ENCODE results near the gene TCF21. TPM values are rescaled to one million over a fixed set of nuclear protein-coding genes. Genes with fewer than 3 reads are reported as not detected.

The TCF21 gene
- total and polyA plus RNA-seq, 10 of the 15 experiments (the other 5 are each of a cell fraction or from before 2014, with no cell fraction given) = 0.08 TPM; not detected in 9

DNA sequence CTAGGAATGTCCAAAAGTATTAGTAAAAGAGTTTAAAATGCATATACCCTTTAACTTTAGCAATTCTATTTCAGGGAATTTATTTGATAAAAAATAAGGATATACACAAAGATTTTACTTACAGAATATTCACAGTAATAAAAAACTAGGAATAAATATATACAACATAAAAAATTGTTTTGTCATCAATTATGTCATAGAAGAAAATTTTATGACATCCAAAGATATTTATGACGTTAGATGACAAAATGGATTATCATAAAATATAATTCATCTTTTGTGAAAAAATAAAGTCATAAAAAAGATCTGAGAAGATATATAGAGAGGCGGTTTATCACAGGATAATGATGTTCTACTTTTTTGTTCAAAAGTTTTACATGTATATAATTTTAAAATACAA is 32.0 kb upstream of the TCF21 start:
- SMC1A ChIA-PET (ENCODE audit: uncharacterized antibody, unreplicated experiment) = no interaction called here
- WGBS (ENCODE audit: insufficient coverage, insufficient replicate concordance, low lambda C conversion rate, missing lambda C conversion rate) = 57% methylated on average over 2 of the region's 2 CpGs
- DNase-seq (ENCODE audit: low read depth, low spot score) (no peak), ATAC-seq (no peak), FAIRE-seq (no peak)
- H3K4me1 ChIP-seq (ENCODE audit: control insufficient read depth, insufficient read depth, low read length) = no peaks in the 10 kb centered on the region
- H3K4me3 ChIP-seq = no peak overlapping the region
- H2AFZ ChIP-seq (ENCODE audit: control insufficient read depth, low read depth, low read length) = no peak overlapping the region
- RAD21 ChIA-PET (ENCODE audit: unreplicated experiment) = no interaction called here
- intact Hi-C loops (cut with micrococcal nuclease; ENCODE audit: unreplicated experiment) (no loop called here), in situ Hi-C loops (cut with MboI) (no loop called here)
- H3K27ac ChIP-seq (ENCODE audit: control insufficient read depth, insufficient read depth) = no peak overlapping the region
- no peaks in the 10 kb centered on the region for H3K36me3 ChIP-seq (ENCODE audit: control insufficient read depth in 2 of 2, insufficient read depth in 2 of 2, low read length in 1 of 2)
- no peak for TF ChIP-seq SREBF1 (IDR thresholded peaks at IDR 0.05; ENCODE audit: low read length)
- TF ChIP-seq TARDBP (IDR thresholded peaks at IDR 0.05; ENCODE audit: borderline replicate concordance) = no peak
- TF ChIP-seq RAD21 (IDR thresholded peaks at IDR 0.05; ENCODE audit: insufficient read depth, low read depth, low read length) = no peak
- TF ChIP-seq ASH2L (IDR thresholded peaks at IDR 0.05; ENCODE audit: borderline replicate concordance, low read depth) = no peak
- TF ChIP-seq EP300 (IDR thresholded peaks at IDR 0.05; ENCODE audit: borderline replicate concordance in 1 of 2, control insufficient read depth in 1 of 2, low read depth in 2 of 2, low read length in 2 of 2) = no peak
- TF ChIP-seq, protein P1, sequence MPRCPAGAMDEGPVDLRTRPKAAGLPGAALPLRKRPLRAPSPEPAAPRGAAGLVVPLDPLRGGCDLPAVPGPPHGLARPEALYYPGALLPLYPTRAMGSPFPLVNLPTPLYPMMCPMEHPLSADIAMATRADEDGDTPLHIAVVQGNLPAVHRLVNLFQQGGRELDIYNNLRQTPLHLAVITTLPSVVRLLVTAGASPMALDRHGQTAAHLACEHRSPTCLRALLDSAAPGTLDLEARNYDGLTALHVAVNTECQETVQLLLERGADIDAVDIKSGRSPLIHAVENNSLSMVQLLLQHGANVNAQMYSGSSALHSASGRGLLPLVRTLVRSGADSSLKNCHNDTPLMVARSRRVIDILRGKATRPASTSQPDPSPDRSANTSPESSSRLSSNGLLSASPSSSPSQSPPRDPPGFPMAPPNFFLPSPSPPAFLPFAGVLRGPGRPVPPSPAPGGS (IDR thresholded peaks at IDR 0.05; ENCODE audit: borderline replicate concordance, insufficient read depth, low read depth, low read length, poor library complexity, severe bottlenecking) = no peak
- no peak for TF ChIP-seq DPF2 (IDR thresholded peaks at IDR 0.05)
- no peak for TF ChIP-seq NFIC (IDR thresholded peaks at IDR 0.05; ENCODE audit: low read depth, low read length)
- no peak for TF ChIP-seq ZNF622 (IDR thresholded peaks at IDR 0.05)
- no peak for TF ChIP-seq RFX5 (IDR thresholded peaks at IDR 0.05; ENCODE audit: low read depth, low read length)
- no peak for TF ChIP-seq BHLHE40 (IDR thresholded peaks at IDR 0.05; ENCODE audit: borderline replicate concordance in 1 of 2, low read depth in 2 of 2, low read length in 1 of 2)
- TF ChIP-seq, protein P2, sequence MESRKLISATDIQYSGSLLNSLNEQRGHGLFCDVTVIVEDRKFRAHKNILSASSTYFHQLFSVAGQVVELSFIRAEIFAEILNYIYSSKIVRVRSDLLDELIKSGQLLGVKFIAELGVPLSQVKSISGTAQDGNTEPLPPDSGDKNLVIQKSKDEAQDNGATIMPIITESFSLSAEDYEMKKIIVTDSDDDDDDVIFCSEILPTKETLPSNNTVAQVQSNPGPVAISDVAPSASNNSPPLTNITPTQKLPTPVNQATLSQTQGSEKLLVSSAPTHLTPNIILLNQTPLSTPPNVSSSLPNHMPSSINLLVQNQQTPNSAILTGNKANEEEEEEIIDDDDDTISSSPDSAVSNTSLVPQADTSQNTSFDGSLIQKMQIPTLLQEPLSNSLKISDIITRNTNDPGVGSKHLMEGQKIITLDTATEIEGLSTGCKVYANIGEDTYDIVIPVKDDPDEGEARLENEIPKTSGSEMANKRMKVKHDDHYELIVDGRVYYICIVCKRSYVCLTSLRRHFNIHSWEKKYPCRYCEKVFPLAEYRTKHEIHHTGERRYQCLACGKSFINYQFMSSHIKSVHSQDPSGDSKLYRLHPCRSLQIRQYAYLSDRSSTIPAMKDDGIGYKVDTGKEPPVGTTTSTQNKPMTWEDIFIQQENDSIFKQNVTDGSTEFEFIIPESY (IDR thresholded peaks at IDR 0.05) = no peak
- no peak for TF ChIP-seq POLR2AphosphoS2 (IDR thresholded peaks at IDR 0.05; ENCODE audit: low read depth, low read length)
- TF ChIP-seq, protein P3, sequence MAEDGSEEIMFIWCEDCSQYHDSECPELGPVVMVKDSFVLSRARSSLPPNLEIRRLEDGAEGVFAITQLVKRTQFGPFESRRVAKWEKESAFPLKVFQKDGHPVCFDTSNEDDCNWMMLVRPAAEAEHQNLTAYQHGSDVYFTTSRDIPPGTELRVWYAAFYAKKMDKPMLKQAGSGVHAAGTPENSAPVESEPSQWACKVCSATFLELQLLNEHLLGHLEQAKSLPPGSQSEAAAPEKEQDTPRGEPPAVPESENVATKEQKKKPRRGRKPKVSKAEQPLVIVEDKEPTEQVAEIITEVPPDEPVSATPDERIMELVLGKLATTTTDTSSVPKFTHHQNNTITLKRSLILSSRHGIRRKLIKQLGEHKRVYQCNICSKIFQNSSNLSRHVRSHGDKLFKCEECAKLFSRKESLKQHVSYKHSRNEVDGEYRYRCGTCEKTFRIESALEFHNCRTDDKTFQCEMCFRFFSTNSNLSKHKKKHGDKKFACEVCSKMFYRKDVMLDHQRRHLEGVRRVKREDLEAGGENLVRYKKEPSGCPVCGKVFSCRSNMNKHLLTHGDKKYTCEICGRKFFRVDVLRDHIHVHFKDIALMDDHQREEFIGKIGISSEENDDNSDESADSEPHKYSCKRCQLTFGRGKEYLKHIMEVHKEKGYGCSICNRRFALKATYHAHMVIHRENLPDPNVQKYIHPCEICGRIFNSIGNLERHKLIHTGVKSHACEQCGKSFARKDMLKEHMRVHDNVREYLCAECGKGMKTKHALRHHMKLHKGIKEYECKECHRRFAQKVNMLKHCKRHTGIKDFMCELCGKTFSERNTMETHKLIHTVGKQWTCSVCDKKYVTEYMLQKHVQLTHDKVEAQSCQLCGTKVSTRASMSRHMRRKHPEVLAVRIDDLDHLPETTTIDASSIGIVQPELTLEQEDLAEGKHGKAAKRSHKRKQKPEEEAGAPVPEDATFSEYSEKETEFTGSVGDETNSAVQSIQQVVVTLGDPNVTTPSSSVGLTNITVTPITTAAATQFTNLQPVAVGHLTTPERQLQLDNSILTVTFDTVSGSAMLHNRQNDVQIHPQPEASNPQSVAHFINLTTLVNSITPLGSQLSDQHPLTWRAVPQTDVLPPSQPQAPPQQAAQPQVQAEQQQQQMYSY (CRISPR knock-in tag; IDR thresholded peaks at IDR 0.05) = no peak
- H4K20me1 ChIP-seq (ENCODE audit: control insufficient read depth, insufficient read depth) = no peaks in the 10 kb centered on the region
- H3K4me2 ChIP-seq (ENCODE audit: control insufficient read depth, insufficient read depth) = no peak overlapping the region
- H3K9ac ChIP-seq (ENCODE audit: control insufficient read depth, insufficient read depth, low read length) = no peak overlapping the region
- CTCF ChIA-PET = no interaction called here
- no peaks in the 10 kb centered on the region for H3K9me3 ChIP-seq (replicated peaks; ENCODE audit: control insufficient read depth, insufficient read depth, low read length)
- peaks cover 6 to 11% of the 10 kb centered on the region in 2 experiments for H3K27me3 ChIP-seq (replicated peaks in 1 of 2; ENCODE audit: control insufficient read depth in 2 of 2, insufficient read depth in 2 of 2, low read length in 1 of 2)
- H3K79me2 ChIP-seq (ENCODE audit: control insufficient read depth, insufficient read depth, low read length) = no peaks in the 10 kb centered on the region
- BruUV-seq (replicated peaks) = no TSS peak
- POLR2A ChIA-PET = no interaction called here

Data from GM12878 (cell line).